ENCODE data around the gene KNCN.

DNA sequence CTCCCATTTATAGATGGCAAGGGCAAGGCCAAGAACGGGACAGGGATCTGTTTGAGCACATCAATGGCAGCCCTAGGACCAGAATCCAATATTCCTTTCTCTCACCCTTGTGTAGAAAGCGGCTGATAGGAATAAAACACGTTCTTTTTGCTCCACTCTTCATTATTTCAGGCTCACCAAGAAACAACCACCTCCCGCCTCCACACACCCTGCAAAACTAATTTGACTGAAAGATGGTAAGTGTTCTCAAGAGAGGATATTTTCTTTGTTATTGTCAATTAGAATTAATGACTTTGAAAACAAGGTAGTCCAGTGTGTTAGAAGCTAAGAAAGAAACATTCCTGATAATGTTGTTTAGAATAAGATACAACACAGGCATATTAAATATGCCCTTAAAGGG lies 11.9 kb upstream of the KNCN start:
- TF ChIP-seq, protein P1, sequence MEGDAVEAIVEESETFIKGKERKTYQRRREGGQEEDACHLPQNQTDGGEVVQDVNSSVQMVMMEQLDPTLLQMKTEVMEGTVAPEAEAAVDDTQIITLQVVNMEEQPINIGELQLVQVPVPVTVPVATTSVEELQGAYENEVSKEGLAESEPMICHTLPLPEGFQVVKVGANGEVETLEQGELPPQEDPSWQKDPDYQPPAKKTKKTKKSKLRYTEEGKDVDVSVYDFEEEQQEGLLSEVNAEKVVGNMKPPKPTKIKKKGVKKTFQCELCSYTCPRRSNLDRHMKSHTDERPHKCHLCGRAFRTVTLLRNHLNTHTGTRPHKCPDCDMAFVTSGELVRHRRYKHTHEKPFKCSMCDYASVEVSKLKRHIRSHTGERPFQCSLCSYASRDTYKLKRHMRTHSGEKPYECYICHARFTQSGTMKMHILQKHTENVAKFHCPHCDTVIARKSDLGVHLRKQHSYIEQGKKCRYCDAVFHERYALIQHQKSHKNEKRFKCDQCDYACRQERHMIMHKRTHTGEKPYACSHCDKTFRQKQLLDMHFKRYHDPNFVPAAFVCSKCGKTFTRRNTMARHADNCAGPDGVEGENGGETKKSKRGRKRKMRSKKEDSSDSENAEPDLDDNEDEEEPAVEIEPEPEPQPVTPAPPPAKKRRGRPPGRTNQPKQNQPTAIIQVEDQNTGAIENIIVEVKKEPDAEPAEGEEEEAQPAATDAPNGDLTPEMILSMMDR (IDR thresholded peaks at IDR 0.05), result no peak
- TF ChIP-seq POLR2A (IDR thresholded peaks at IDR 0.05; ENCODE audit: low read depth) (no peak), EP300 (IDR thresholded peaks at IDR 0.05) (no peak)
